Effector memory CD8-positive, alpha-beta T cell (primary cell): ENCODE data around the gene CMTM7.

Experiments used
- ATAC-seq: fragments of 150-1000 bp; cut with Tn5 transposase; replicated peaks from 2 replicates; pipeline ENCODE4 v1.10.0; 2021; ENCODE audit warnings: mild to moderate bottlenecking, moderate library complexity
- DNase-seq, 3 experiments: peaks; one replicate each; pipeline ENCODE4 v3.0.0; 2021
- H3K27ac Mint-ChIP-seq, 2 donors: one replicate each; pipeline ENCODE4 v1.8.0; 2022; ENCODE audit warnings: mild to moderate bottlenecking in 2 of 2, mixed read lengths in 2 of 2, moderate library complexity in 2 of 2
- H3K27me3 Mint-ChIP-seq, 2 donors: one replicate each; pipeline ENCODE4 v1.8.0; 2022; ENCODE audit warnings: mixed read lengths in 2 of 2
- H3K36me3 Mint-ChIP-seq: one replicate; pipeline ENCODE4 v1.8.0; 2022; ENCODE audit warnings: mild to moderate bottlenecking, moderate library complexity, mixed read lengths; ENCODE audit not compliant: insufficient read depth
- H3K4me1 Mint-ChIP-seq, 2 donors: one replicate each; pipeline ENCODE4 v1.8.0; 2022; ENCODE audit warnings: low read depth in 2 of 2, mixed read lengths in 2 of 2
- H3K4me3 Mint-ChIP-seq, 2 donors: one replicate each; pipeline ENCODE4 v1.8.0; 2022; ENCODE audit warnings: mild to moderate bottlenecking in 2 of 2, mixed read lengths in 2 of 2, moderate library complexity in 2 of 2
- H3K9me3 Mint-ChIP-seq, 2 donors: one replicate each; pipeline ENCODE4 v1.8.0; 2022; ENCODE audit warnings: mixed read lengths in 2 of 2

CMTM7 gene

DNA sequence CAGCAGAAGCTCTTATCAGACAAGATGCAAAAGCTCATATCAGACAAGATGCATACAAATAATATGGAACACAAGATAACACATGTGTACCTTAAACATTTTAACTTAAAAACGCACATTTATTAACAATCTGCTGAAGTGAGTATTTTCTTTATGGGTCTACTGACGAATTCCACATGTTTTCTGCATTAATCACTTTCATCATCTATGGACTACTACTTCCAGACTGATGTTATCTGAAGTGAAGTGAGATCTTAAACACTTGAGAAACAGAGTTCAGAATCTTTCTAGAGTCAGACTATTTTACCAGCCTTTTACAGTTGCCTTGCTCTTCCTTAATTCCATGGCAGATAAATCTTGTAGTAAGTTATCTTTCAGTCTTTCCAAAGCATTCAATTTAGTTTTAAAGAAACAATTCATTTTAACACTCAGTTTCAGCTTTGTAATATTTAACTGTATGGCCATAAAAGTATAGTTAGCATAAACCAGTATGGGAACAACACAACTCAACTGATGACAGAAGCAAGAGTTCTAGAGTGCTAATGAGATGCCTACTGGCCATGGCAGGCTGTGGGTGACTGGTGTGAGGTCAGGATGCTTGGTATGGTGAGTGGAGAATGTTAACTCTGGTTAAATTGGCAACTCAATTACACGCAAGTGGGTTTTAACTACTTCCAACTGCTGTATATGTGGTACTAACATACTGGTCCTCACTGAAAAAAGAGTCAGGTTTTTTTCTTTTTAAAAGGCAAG, 101.2 kb downstream of the CMTM7 start:
- ATAC-seq = no peak
- Mint-ChIP-seq H3K27ac (no peak overlapping the region), H3K27me3 (no peaks in the 10 kb centered on the region), H3K4me3 (no peak overlapping the region), H3K4me1 (peaks cover 5 to 15% of the 10 kb centered on the region in 2 donors), H3K9me3 (no peaks in the 10 kb centered on the region), H3K36me3 (peaks cover 18% of the 10 kb centered on the region)
- DNase-seq = no peak

DNA sequence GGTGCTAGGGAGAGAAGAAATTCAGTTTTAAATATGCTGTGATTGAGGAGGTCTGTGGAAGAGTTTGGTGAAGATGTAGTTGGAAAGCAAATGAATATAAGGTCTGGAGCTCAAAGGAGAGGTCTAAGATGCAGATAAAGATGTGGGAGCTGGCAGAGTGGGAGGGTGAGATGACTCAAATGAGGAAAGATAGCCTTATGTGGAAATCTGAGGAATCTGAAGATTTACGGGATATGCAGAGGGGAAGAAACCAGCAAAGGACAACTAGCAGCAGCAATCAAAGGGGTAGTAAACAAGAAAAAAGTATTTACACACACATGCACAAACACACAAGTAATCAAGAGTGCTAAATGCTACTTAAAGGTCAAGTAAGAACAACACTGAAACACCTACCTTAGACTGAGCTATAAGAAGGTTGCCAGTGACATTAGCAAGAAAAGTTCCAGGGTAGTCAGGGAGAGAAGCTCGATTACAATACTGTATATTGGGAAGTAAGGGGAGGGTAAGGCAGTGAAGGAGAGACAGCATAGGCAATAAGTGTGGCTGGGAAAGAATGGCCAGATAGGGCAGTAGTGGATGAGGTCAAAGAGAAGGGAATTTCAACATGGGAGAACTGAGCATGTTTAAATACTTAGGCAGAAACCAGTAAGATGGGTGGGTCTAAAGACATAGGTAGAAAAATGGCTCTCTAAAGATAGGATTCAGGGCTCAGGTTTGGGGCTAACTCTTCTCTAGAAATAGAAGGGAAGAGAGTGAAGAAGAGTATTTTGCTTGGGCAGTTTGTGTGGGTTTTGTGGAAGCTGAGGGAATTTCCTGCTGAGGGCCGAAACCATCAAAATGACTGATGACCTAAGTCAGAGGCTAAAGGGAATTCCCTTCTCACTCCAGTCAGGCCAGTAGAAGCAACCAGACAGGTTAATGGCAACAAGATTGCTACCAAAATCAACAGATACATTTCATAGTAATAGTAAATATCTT, 102.1 kb downstream of the CMTM7 start:
- Mint-ChIP-seq H3K27ac (no peak overlapping the region), H3K36me3 (peaks cover 11% of the 10 kb centered on the region), H3K9me3 (no peaks in the 10 kb centered on the region), H3K27me3 (no peaks in the 10 kb centered on the region), H3K4me1 (peaks cover 6 to 20% of the 10 kb centered on the region in 2 donors), H3K4me3 (no peak overlapping the region)
- no peak for DNase-seq
- ATAC-seq = no peak

DNA sequence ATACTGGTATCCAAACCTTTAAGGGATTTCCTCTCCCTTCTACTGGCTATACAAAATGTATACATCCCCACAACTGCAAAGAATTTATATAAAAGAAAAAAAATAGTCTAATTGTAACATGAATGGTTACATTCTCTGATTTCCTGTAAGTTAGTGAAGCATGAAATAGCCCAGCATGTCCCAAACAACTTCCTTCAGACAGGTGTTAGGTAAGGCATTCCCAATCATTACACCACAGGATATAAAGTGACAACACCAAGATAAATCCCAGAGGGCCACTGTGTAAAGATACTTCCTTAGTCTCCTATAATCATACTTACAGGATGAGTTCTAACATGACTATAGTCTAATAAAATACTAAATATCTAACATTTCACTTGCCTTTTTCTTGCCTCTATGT, 103.4 kb downstream of the CMTM7 start:
- peaks cover 10 to 27% of the 10 kb centered on the region in 2 donors for H3K4me1 Mint-ChIP-seq
- H3K9me3 Mint-ChIP-seq = no peaks in the 10 kb centered on the region
- no peak overlapping the region for H3K4me3 Mint-ChIP-seq
- no peaks in the 10 kb centered on the region for H3K27me3 Mint-ChIP-seq
- ATAC-seq = no peak
- peaks cover 1% of the 10 kb centered on the region for H3K36me3 Mint-ChIP-seq
- no peak for DNase-seq
- H3K27ac Mint-ChIP-seq = no peak overlapping the region

DNA sequence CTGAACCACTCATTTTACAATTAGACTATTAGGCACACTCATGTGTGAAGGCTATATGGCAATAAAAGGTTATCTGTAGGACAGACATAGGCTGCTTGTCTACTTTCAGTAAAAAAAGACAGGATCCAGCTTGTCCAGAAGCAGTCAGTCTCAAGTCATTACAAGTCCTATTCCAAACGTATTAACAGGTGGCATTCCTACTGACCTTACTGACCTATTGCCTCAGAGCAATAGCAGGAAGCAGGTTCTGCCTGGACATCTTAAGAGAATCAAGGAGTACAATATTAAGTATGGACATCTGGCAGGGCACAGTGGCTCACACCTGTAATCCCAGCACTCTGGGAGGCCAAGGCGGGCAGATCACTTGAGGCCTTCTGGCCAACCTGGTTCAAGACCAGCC, 104.0 kb downstream of the CMTM7 start:
- DNase-seq = no peak
- Mint-ChIP-seq H3K9me3 (no peaks in the 10 kb centered on the region), H3K27me3 (no peaks in the 10 kb centered on the region), H3K36me3 (peaks cover 3% of the 10 kb centered on the region), H3K4me1 (peaks cover 11 to 32% of the 10 kb centered on the region in 2 donors), H3K27ac (no peak overlapping the region), H3K4me3 (no peak overlapping the region)
- no peak for ATAC-seq

DNA sequence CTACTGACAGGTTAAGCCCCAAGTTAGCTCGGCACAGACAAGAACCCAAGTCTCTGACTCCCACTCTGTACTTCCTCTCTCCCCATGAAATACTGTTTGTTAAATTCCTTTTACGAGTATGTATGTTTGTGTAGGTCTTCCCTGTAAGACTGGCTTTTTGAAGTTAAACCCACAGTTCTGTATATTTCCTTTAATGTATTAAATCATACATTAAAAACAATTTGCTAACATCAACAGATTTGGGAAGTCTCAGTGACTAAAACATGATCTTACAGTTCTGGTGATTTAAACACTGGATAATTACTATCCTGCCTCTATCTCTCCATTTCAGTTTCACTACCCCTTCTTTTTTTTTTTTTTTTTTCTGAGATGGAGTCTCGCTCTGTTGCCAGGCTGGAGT, 106.6 kb downstream of the CMTM7 start:
- DNase-seq = no peak
- H3K9me3 Mint-ChIP-seq = no peaks in the 10 kb centered on the region
- H3K4me3 Mint-ChIP-seq = no peak overlapping the region
- peaks cover 24 to 52% of the 10 kb centered on the region in 2 donors for H3K4me1 Mint-ChIP-seq
- peaks cover 20% of the 10 kb centered on the region for H3K36me3 Mint-ChIP-seq
- H3K27ac Mint-ChIP-seq = no peak overlapping the region
- ATAC-seq = no peak
- no peaks in the 10 kb centered on the region for H3K27me3 Mint-ChIP-seq

DNA sequence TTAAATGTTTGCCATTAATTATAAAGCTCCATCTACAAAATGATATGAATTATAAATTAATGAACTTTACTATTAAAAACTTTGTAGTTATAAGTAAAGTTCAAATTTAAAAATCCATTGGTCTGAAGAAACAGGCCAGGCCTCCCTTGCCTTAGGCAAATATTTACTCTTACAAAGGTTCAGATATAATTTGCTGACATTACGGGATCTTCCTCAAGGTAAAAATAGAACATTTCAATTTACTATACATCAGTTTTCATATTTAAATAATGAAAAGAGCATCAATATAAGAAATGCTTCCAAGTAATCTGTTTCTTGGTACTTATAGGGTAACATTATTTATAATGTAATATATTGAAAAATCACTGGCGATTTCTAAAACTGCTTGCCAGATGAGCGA, 107.3 kb downstream of the CMTM7 start:
- Mint-ChIP-seq H3K36me3 (peaks cover 20% of the 10 kb centered on the region), H3K4me3 (no peak overlapping the region)

DNA sequence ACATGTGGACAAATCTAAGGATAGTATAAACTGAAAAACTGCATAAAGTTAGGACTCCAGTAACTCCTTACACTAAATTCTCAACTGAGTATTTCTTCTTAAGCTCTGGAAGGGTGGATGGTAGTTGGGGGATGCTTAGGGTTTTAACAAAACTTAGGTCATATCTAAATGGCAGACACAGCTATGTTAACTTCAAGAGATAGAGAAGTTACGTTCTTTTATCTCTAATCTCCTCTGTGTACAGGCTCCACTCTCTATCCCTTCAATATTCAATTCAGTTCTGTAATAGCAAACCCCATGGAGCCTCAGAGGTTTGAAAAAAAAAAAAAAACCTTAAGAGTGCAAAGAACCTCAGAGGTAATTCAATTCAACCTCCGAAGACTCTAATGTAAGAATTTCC, 107.9 kb downstream of the CMTM7 start:
- Mint-ChIP-seq H3K27me3 (no peaks in the 10 kb centered on the region), H3K27ac (peak overlapping the region in 1 of 2 donors; percentile 23), H3K4me3 (no peak overlapping the region), H3K36me3 (peaks cover 20% of the 10 kb centered on the region), H3K9me3 (no peaks in the 10 kb centered on the region), H3K4me1 (peaks cover 24 to 52% of the 10 kb centered on the region in 2 donors)
- DNase-seq (no peak), ATAC-seq (no peak)

More for the DNA sequence above, 107.3 kb downstream of the CMTM7 start:
- Mint-ChIP-seq H3K27me3 (no peaks in the 10 kb centered on the region), H3K4me1 (peaks cover 24 to 52% of the 10 kb centered on the region in 2 donors), H3K27ac (no peak overlapping the region), H3K9me3 (no peaks in the 10 kb centered on the region)
- ATAC-seq (no peak), DNase-seq (no peak)

DNA sequence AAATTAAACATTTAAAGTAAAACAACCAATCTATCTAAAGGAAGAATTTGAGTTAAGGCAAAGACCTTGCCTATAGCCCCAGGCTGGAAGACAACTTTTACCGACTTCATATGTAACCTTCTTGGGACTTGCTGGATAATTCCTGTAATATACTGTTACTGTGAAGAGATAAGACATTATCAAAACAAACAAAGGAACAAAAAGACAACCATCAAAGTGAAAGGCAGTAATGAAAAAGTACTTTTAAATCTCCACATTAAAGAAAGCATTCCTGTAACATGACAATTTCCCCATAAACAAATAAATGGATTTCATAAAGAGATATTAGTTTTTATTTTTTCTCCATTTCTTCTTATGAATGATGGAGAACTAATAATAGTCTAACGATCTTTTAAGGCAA, 108.6 kb downstream of the CMTM7 start:
- no peak for DNase-seq
- Mint-ChIP-seq H3K27ac (peak overlapping the region; percentile 87 to 94), H3K9me3 (no peaks in the 10 kb centered on the region), H3K27me3 (no peaks in the 10 kb centered on the region), H3K4me3 (peak overlapping the region in 1 of 2 donors; percentile 76), H3K36me3 (peaks cover 20% of the 10 kb centered on the region), H3K4me1 (peaks cover 24 to 52% of the 10 kb centered on the region in 2 donors)
- ATAC-seq = no peak

DNA sequence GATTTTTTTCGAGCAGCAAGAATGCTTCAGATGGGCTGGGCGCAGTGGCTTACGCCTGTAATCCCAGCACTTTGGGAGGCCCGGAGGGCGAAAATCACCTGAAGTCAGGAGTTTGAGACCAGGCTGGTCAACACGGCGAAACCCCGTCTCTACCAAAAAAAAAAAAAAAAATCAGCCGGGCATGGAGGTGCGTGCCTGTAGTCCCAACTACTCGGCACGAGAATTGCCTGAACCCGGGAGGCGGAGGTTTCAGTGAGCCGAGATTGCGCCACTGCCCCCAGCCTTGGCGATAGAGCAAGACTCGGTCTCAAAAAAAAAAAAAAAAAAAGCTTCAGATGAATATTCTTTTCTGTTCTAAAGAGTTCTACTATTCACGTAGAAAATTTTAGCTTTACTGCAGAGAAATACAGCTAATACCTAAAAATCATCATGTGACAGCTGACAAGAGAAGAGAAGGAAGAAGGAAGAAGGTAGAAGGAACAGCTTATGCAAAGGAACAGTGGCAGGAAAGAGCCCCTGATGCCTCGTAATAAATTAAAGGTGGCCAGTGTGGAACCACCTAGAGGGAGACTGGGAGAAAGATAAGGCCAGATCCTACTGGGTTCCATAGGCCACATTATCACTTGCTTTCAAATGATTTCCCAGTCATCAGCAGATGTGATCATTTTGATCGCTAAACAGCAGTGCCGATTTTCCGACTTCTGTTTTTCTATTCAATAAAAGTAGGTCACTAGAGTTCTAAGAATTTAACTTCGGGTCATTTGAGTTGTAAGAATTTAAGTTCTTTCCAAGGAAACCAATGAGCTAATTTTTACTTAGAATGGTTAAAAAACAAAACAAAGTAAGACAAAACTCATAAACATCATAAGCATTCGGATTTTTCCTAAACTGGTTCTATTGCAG, 109.5 kb downstream of the CMTM7 start:
- H3K4me3 Mint-ChIP-seq = peak overlapping the region; percentile 76 to 94
- H3K9me3 Mint-ChIP-seq = no peaks in the 10 kb centered on the region
- H3K36me3 Mint-ChIP-seq = peaks cover 20% of the 10 kb centered on the region
- H3K27ac Mint-ChIP-seq = peak overlapping the region; percentile 87 to 94
- peaks cover 22 to 48% of the 10 kb centered on the region in 2 donors for H3K4me1 Mint-ChIP-seq
- DNase-seq = no peak
- no peaks in the 10 kb centered on the region for H3K27me3 Mint-ChIP-seq
- ATAC-seq = no peak

DNA sequence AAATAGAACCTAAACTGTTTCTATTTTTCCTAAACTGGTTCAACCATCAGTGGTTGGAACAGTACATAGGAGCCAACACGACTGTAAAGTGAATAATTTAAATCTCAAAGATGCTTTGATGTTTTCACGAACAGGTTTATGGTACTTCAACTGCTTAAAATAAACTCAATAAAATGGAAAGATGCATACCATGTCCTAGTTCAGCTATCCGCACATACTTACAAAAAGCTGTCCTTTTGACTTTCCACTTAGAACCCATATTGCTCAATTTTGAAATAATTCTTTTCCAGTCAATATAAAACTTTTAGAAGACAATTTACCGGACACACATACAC, 110.1 kb downstream of the CMTM7 start:
- peaks cover 20 to 43% of the 10 kb centered on the region in 2 donors for H3K4me1 Mint-ChIP-seq
- DNase-seq = no peak
- peak; percentile 0 for ATAC-seq

DNA sequence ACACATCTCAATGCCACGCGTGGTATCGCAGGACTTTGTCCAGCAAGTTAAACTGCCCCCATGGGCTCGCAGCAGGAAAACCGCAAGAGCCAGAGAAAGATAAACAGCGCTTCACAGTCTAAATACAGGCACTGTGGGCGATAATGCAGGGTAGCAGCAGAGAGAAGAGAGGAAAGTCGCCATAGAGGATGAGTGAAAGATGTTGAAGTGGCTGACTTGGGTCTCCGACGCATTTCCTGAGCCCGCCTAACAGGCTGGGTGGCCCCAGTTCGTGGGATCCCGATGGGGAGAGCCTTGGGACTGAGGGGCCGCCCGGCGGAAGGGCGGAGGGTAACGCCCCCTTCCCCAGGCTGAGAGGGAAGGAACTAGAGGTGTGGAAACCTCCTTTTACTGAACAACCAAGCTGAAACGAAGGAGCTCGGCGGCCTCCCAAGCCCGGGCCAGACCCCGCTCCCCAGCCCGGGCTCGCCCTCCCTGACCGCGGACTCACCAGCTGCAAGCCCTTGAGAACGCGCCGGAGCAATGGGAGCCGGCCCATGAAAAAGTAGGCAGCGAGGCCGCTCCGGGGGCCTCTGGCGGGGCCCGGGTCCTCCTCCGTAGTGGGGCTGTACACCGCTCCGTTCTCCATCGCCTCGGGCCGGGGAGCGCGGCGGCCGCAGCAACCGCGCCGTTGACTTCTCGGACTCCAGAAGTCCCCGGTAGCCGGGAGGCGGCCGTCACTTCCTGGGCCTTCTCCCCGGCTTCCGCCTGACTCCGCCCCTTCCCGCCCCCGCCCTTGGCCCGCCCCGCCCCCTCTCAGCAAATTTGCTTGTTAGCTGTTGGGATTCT, 110.7 kb downstream of the CMTM7 start, which contains the start of gene CMTM6:
CMTM6 (minus strand) TSS at position 735 of the 828 bp plus-strand sequence; CDS start at position 628, 107 bp downstream.
- Mint-ChIP-seq H3K9me3 (no peaks in the 10 kb centered on the region), H3K36me3 (peaks cover 20% of the 10 kb centered on the region), H3K4me1 (peaks cover 19 to 41% of the 10 kb centered on the region in 2 donors), H3K27me3 (no peaks in the 10 kb centered on the region), H3K27ac (peak within 1 kb of the TSS; percentile 87 to 94), H3K4me3 (peak within 1 kb of the TSS; percentile 76 to 94)
- peak; percentile 55 to 66 (median 63) for DNase-seq
- ATAC-seq = peak; percentile 78

More for the DNA sequence above, 110.1 kb downstream of the CMTM7 start:
- Mint-ChIP-seq H3K27me3 (no peaks in the 10 kb centered on the region), H3K4me3 (peak overlapping the region; percentile 76 to 94), H3K9me3 (no peaks in the 10 kb centered on the region), H3K27ac (peak overlapping the region; percentile 87 to 94), H3K36me3 (peaks cover 20% of the 10 kb centered on the region)

DNA sequence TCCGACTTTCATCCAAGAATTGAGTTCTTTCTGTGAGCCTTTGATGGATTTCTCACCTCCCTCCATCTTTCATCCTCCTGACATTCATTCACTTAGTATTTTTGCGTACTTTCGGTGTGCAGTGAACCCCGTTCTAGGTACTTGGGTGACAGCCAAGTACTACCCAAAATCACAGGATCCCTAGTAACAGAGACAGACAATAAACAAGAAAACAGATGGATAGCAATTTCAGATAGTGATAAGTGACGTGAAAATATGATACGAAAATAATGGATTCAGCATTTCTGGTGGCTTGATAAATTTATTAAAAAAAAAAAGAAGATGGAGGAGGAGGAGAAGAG, 111.3 kb downstream of the CMTM7 start:
- Mint-ChIP-seq H3K27ac (peak overlapping the region; percentile 87 to 94), H3K4me1 (peaks cover 19 to 37% of the 10 kb centered on the region in 2 donors), H3K36me3 (peaks cover 20% of the 10 kb centered on the region), H3K27me3 (no peaks in the 10 kb centered on the region), H3K9me3 (no peaks in the 10 kb centered on the region), H3K4me3 (peak overlapping the region; percentile 76 to 94)
- DNase-seq = no peak
- peak; percentile 21 for ATAC-seq
